NCI-H2171 treated with DMSO at 0.1 percent for 48 hours (cell line): ENCODE measurements around the gene CAMTA1.

Source experiments
- DNase-seq: peaks from one replicate; lab custom pipeline; 2025; lab: John Stamatoyannopoulos, UW

CAMTA1 gene

GRCh38 chr1:6928106-6928885 is 143.0 kb downstream of the CAMTA1 start:
- peak; percentile 73 for DNase-seq

- no peak for DNase-seq
Observed at GRCh38 chr1:6930732-6931300, 145.6 kb downstream of the CAMTA1 start.

DNA sequence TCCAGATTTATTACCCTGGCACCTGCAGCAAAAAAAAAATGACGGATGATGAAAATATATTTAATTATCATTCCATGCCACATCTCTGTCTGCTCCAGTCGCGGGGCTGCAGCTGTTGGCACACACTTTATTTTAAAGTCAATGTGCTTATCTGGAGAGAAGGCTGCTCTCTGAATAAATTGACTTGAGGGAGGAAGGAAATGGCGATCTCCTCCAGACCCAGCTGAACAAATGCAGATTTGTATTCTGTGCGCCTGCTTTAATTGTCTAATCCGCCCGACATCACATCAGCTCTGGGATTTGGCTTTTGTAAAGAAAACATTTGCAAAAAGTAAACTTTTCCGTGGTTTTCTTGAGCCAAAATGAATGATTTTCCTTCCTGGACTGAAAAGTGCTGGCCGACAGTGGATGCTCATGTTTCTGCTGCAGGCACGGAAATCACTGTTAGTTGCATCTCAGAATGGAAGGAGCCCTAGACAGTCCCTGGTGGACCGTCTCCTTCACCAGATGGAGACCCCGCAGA is 150.2 kb downstream of the CAMTA1 start:
- peak; percentile 76 for DNase-seq

DNA sequence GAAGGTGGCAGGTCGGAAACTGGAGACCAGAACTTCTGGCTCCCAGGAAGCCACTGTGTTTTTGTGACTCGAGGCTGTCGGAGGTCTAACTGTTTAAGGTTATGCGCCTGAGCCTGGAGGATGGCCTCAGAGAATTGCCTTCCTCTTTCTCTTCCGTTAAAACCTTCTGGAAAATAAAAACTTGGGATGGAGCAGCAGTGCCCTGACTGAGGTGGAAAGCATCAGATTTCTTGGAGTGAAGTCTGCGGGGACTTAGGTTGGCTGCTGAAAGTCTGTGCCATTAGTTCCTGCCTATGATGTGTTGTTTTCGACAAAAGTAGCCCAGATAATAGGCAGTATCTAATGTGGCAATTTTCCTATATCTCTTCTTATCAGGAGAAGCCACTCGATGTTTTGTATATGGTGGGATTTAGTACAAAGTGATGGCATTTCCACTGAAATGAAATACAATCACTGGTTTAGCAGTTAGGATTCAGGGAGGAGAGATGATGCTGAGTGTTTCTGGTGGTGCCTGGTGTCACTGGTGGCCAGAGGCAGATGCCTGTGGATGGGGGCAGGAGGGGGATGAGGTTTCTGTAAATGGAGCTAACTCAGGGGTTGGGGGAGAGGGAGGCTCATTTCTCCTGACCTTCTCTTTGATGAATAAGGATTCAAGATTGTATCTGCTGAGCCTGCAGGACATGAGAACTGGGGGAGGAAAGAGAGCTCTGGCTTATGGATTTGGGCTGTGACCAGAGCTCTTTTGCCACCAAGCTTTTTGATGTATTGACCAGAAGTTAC is 150.8 kb downstream of the CAMTA1 start:
- no peak for DNase-seq

DNA sequence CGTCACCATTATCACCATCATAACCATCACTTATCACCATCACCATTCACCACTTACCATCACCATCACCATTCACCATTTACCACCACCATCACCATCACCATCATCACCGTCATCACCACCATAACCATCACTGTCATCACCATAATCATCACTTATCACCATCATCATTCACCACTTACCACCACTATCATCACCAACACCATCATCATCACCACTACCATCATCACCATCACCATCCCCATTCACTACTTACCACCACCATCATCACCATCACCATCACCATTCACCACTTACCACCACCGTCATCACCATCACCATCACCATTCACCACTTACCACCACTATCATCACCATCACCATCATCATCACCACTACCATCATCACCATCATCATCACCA is 151.8 kb downstream of the CAMTA1 start:
- no peak for DNase-seq

GRCh38 chr1:6939363-6939762 is 154.1 kb downstream of the CAMTA1 start:
- DNase-seq: no peak

- no peak for DNase-seq
Observed at GRCh38 chr1:6941786-6942185, 156.5 kb downstream of the CAMTA1 start.

- DNase-seq: no peak
Observed at GRCh38 chr1:6942990-6943389, 157.7 kb downstream of the CAMTA1 start.

GRCh38 chr1:6944434-6944833 is 159.2 kb downstream of the CAMTA1 start:
- no peak for DNase-seq

- DNase-seq: no peak
Observed at GRCh38 chr1:6947952-6948351, 162.7 kb downstream of the CAMTA1 start.

- peak; percentile 53 for DNase-seq
Observed at GRCh38 chr1:6948416-6948815, 163.2 kb downstream of the CAMTA1 start.

DNA sequence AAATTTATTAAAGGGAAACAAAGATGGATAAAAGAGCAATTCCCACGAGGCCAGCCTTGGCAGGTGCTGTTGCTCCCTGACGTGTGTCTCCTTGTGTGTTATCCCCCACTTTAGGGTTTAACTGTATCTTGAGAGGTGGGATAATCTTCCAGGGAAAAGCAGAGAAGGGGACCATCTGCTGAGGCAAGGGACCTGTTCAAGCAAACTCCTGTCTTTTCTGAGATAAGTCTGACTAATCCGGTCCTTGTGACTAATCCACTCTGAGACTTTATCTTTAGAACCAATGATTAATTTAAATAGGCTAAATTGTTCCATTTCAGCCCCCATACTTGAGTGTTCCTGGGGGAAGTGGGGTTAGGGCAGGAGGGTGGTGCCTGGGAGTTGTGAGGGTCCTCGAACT is 163.6 kb downstream of the CAMTA1 start:
- DNase-seq: peak; percentile 53

DNA sequence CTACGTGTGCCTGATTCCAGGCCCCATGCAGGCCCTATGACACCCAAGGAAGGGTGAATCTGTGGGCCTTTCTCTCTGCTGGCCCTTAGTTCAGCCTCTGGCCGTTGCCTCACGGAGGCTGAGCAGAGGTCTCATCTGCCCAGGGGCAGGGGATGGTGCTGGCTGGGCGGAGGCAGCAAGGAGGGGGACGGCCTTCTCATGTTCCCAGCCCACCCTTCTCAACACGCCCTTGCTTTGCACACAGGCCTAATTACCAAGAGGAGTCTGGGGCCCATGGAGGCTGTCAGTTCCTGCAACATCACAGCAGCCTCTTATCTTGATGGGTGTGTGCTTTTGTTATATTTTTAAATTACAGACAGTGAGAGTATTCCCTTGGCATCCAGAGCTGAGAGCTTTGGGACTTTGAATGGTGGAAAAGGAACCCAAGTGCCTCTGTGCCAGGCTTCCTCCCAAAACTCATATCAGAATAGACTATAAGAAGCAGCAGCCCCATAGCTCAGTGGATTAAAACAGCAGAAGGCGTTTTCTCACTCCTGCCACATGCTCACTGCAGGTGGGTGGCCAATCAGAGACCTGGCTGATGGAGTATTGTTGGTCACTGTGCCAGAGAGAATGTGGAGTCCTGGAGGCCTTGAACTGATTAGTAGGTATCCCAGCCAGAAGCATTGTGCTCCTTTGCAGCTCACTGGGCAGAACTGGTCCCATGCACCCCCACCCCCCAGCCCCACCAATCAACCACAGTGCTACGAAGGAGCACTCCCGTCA is 164.9 kb downstream of the CAMTA1 start:
- DNase-seq: peak; percentile 22

DNA sequence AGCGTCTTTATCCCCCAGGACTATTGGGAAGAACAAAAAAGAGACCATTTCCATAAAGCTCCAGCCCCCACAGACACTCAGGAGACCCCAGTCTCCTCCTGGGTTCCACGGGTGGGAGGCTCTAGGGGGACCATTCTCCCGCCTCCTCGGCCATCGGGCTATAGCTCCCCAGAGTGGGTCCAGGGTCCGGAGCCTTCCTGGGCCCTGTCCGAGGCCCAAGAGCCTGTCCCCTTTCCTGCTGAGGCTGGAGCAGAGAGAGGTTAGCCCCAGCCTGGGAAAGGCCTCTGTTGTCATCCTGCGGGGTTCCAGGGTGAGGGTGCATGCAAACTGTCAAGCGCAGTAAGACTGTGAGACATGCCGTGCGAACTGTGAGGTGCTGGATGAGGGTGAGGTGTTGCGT is 166.3 kb downstream of the CAMTA1 start:
- no peak for DNase-seq

- no peak for DNase-seq
Observed at GRCh38 chr1:6953216-6953615, 168.0 kb downstream of the CAMTA1 start.

GRCh38 chr1:6953907-6954364 is 168.7 kb downstream of the CAMTA1 start:
- no peak for DNase-seq

DNA sequence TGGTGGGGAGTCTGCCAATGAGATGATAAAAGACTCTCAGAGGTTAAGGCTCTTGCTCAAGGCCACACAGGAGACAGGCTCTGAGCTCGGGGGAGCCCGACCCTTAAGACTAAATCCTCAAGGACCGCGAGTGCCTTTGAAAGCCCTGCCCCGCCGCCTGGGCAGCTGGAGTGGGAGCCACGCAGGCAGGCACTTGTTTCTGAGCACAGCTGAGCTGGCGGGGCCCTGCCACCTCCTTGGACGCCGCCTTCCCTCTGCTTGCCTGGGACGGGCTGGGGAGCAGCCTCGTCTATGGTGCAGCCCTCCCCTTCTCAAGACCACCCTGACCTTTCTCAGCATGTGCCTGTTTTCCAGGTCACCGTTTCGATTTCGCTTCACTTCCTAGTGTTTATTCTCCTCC is 169.3 kb downstream of the CAMTA1 start:
- no peak for DNase-seq

DNA sequence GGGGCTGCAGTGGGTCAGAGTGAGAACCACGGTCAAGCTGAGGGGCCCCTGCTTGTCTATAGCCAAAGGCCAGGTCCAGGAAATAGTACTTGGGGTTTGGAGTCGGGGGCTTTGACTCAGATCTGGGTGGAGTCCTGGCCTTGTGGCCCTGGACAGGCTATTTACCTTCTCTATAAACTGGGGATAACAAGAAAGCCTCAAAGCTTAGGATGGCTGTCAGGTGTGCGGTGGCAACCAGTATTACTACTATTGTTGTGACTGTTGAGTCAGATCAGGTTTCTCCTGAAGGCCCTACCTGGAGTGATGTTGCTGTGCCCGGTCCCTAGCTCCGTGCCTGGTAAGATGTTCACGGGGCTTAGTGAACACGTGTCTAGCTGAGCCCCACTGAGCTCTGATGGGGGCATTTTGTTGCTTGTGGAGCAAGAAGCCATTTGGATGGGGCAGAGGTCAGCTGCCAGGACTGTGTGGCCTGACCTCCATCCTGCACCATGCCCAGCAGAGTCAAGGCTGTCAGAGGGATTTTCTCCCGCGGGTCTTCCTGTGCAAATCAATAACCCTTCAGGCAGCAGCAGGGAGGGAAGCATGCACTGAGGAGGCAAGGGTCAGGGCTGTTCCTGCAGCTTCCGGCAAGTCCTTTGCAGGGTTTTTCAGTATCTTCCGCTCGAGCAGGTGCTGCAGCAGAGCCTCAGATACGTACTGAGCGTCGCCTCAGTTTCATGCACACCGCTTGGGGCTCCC is 170.3 kb downstream of the CAMTA1 start:
- no peak for DNase-seq

GRCh38 chr1:6956488-6957159 is 171.4 kb downstream of the CAMTA1 start:
- peak; percentile 30 for DNase-seq

DNA sequence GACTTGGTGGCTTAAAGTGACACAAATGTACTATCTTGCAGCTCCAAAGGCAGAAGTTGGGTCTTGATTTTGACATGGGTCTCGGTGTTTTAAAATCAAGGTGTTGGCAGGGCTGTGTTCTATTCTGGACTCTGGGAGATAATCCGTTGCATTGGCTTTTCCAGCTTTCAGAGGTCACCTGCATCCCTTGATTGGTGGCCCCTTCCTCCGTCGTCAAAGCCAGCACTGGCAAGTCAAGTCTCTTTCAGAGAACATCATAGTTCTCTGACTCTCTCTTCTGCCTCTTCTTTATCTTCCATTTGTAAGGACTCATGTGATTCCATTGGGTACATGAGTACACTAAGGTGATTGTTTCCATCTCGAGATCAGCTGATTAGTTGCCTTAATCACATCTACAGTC is 172.1 kb downstream of the CAMTA1 start:
- DNase-seq: no peak
